Osteocyte (in vitro differentiated cells): ENCODE measurements around the gene TMEM243. TPM values are rescaled to one million over a fixed set of nuclear protein-coding genes. Genes with fewer than 3 reads are reported as not detected.

Experiments used
- DNase-seq: peaks from one replicate; pipeline ENCODE4 v3.0.0; 2021; ENCODE audit warnings: mixed read lengths; ENCODE audit not compliant: unreplicated experiment; ENCODE audit errors: extremely low spot score
- H3K27ac Mint-ChIP-seq: one replicate; pipeline ENCODE4 v1.8.0; 2021; ENCODE audit warnings: mild to moderate bottlenecking, mixed read lengths; ENCODE audit not compliant: unreplicated experiment
- H3K27me3 Mint-ChIP-seq: one replicate; pipeline ENCODE4 v1.8.0; 2021; ENCODE audit warnings: mixed read lengths; ENCODE audit not compliant: unreplicated experiment
- H3K36me3 Mint-ChIP-seq: one replicate; pipeline ENCODE4 v1.8.0; 2021; ENCODE audit warnings: mixed read lengths; ENCODE audit not compliant: unreplicated experiment
- H3K4me1 Mint-ChIP-seq: one replicate; pipeline ENCODE4 v1.8.0; 2021; ENCODE audit warnings: mixed read lengths; ENCODE audit not compliant: unreplicated experiment
- H3K4me3 Mint-ChIP-seq: one replicate; pipeline ENCODE4 v1.8.0; 2021; ENCODE audit warnings: mild to moderate bottlenecking, moderate library complexity, mixed read lengths; ENCODE audit not compliant: unreplicated experiment
- H3K9me3 Mint-ChIP-seq: one replicate; pipeline ENCODE4 v1.8.0; 2021; ENCODE audit warnings: mixed read lengths; ENCODE audit not compliant: unreplicated experiment
- total RNA-seq: library from RNA; stranded (reverse); gene quantifications from 2 replicates; pipeline ENCODE4 v1.2.1, GENCODE V29; 2021
- TF ChIP-seq, protein P1 (sequence below): fragments of 200-600 bp; sonication (generic); IDR thresholded peaks from 2 replicates; pipeline ENCODE4 v1.5.0; 2021; ENCODE audit warnings: antibody characterized with exemption, mild to moderate bottlenecking, moderate library complexity

The TMEM243 gene
- total RNA-seq, 1 donor from 2014 or later, result 23.1 TPM

DNA sequence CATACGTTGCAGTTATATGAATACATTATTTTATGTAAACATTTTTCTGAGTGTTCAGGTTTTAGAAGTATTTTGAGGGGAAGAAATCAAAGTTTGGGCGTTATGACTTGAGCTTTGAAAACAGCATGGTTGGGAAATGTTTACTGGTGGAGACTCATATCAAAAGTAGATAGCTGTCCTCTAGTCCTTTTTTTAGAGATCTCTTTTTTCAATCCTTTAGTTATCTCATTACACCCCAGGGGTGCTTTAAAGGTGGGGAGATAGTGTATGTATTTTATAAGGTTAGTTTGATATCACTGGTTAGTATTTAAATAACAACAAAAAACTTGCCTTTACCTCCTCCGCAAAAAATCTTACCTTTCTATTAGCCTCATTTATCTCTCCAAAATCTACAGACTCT is 65.0 kb downstream of the TMEM243 start:
- H3K4me3 Mint-ChIP-seq, result peak overlapping the region; percentile 98
- no peak for DNase-seq
- H3K9me3 Mint-ChIP-seq, result no peaks in the 10 kb centered on the region
- peaks cover 46% of the 10 kb centered on the region for H3K4me1 Mint-ChIP-seq
- TF ChIP-seq, protein P1, sequence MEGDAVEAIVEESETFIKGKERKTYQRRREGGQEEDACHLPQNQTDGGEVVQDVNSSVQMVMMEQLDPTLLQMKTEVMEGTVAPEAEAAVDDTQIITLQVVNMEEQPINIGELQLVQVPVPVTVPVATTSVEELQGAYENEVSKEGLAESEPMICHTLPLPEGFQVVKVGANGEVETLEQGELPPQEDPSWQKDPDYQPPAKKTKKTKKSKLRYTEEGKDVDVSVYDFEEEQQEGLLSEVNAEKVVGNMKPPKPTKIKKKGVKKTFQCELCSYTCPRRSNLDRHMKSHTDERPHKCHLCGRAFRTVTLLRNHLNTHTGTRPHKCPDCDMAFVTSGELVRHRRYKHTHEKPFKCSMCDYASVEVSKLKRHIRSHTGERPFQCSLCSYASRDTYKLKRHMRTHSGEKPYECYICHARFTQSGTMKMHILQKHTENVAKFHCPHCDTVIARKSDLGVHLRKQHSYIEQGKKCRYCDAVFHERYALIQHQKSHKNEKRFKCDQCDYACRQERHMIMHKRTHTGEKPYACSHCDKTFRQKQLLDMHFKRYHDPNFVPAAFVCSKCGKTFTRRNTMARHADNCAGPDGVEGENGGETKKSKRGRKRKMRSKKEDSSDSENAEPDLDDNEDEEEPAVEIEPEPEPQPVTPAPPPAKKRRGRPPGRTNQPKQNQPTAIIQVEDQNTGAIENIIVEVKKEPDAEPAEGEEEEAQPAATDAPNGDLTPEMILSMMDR, result no peak
- peaks cover 3% of the 10 kb centered on the region for H3K36me3 Mint-ChIP-seq
- H3K27me3 Mint-ChIP-seq, result no peaks in the 10 kb centered on the region
- H3K27ac Mint-ChIP-seq, result peak overlapping the region; percentile 31

DNA sequence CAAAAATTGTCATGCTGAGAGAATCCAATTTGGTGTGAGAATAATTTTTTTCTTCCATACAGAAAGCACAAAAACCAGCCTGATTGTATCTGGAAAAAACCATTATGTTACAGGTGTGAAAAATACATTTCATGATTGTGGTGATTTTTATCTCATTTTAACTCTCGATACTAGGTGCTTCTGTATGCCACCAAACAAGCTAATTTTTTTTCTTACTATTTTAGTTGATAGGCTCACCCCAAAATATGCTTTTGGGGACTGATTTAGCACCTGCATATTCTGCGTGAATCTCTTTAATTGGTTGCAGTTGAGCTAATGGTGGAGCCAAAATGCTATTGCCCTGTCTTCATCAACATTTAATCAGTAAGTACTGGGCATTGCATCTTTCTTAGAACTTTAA is 65.4 kb downstream of the TMEM243 start:
- no peak for DNase-seq
- peaks cover 3% of the 10 kb centered on the region for H3K36me3 Mint-ChIP-seq
- H3K27ac Mint-ChIP-seq, result peak overlapping the region; percentile 100
- TF ChIP-seq, protein P1, result no peak
- peak overlapping the region; percentile 98 for H3K4me3 Mint-ChIP-seq
- H3K4me1 Mint-ChIP-seq, result peaks cover 44% of the 10 kb centered on the region
- H3K27me3 Mint-ChIP-seq, result no peaks in the 10 kb centered on the region
- H3K9me3 Mint-ChIP-seq, result no peaks in the 10 kb centered on the region

DNA sequence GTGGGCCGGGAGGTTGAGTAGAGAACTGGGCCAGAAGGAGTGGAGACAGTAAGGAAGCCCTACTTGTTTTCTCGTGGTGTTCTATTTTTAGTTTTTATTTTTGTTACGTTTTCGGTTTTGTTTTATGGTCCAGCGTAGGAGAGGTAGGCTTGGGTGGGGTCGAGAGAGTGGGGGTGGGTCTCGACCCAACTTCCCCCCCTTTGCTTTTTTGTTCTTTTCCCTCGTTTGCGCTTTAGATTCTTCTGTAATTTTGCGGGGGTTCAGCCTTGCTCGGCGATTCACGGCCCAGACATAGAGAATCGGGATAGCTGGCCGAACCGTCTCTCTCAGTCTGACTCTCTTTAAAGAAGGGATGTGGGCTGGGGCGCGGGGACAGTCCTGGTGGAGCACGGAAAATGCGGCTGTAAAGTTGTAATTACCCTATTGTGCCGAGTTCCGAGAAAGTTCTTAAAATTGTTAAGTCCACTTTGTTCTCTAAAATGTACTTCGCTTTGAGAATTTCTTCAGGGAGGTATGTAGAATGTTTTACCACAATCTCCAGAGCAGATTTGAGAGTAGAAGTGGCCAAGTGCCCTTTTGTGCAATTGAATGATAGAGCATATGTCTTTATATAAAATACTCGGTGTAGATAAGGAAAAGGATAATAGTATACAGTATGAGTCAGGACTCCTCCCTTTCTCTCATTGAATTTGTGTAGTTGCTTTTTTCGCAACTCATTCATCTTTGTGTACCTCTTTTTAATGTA is 66.5 kb downstream of the TMEM243 start:
- DNase-seq, result peak; percentile 83
- H3K36me3 Mint-ChIP-seq, result peaks cover 3% of the 10 kb centered on the region

DNA sequence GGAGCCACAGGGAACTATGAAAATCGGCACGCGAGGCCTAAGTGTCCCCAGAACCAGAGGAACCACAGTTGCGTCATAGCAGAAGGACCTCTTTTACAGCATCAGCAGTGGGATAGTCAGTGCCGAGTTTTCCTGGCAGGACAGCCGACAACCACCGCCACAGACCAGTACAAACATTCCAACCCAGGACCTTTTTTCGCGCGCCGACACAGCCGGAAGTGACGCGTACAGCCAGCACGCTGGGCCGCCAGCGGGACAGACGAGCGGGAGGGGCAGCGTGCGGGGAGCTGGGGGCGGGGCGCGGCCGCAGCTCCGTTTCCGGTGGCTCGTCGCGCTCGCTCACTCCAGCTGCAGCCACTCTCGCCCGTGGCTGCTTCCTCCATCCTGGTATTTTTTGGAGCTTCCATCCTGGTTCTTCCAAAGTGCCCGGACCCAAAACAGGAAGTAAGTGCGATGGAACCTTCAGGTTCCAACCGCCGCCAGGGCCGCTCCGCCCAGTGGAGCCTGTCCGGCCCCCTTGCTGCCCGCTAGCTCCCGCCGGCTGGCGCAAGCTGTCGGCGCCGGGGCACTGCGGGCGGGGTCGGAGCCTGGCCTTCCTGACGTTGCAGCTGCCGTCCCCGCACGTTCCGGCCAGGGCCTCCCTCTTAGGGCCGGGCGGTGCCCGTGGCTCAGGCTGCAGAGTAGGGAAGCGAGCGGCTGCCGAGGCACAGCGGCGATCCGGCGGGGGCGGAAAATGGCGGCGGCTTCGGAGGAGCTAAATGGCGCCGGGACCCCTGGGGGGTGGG is 67.2 kb downstream of the TMEM243 start, which contains the start of gene DMTF1:
TSS of gene DMTF1 (plus strand) at position 342 of the 785 bp plus-strand sequence. CDS start 12,489 bp downstream, outside the sequence.
- Mint-ChIP-seq H3K36me3 (peaks cover 3% of the 10 kb centered on the region), H3K4me3 (peak within 1 kb of the TSS; percentile 98), H3K4me1 (peaks cover 40% of the 10 kb centered on the region), H3K27me3 (no peaks in the 10 kb centered on the region), H3K27ac (peak within 1 kb of the TSS; percentile 100), H3K9me3 (no peaks in the 10 kb centered on the region)
- DNase-seq, result peak; percentile 97
- TF ChIP-seq, protein P1, result no peak

More for the DNA sequence above, 66.5 kb downstream of the TMEM243 start:
- H3K27ac Mint-ChIP-seq, result peak overlapping the region; percentile 100
- peak overlapping the region; percentile 98 for H3K4me3 Mint-ChIP-seq
- H3K4me1 Mint-ChIP-seq, result peaks cover 42% of the 10 kb centered on the region
- H3K9me3 Mint-ChIP-seq, result no peaks in the 10 kb centered on the region
- no peaks in the 10 kb centered on the region for H3K27me3 Mint-ChIP-seq
- TF ChIP-seq, protein P1, result no peak

DNA sequence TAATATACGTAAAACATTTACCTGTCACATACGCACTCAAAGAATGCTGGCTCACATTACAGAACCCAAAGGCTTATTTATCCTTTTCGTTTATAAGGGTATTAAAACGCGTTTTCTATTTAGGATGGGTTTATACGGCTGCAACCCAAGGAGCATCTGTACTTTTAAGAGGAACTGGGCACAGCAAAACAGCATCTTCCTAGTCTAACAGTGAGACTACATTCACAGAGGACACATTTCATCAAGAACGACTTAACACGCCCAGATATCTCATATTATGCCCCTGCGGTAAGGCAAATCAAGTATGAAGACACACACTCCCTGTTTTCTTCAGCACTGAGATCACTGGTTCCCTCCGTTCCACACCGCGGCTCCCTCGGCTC is 67.8 kb downstream of the TMEM243 start:
- DNase-seq, result no peak
- Mint-ChIP-seq H3K27me3 (no peaks in the 10 kb centered on the region), H3K9me3 (no peaks in the 10 kb centered on the region), H3K4me1 (peaks cover 34% of the 10 kb centered on the region), H3K4me3 (peak overlapping the region; percentile 98), H3K27ac (peak overlapping the region; percentile 100), H3K36me3 (peaks cover 3% of the 10 kb centered on the region)
- TF ChIP-seq, protein P1, result no peak
